Lower leg skin (tissue), 3 donors: ENCODE measurements around the gene CD37.

Experiments
- POLR2A ChIP-seq, 2 donors: fragments of 450-650 bp; IDR thresholded peaks; one replicate each; pipeline ENCODE4 v1.6.1; 2016 to 2017; ENCODE audit warnings: antibody characterized with exemption in 2 of 2, mild to moderate bottlenecking in 1 of 2, moderate library complexity in 1 of 2
- TF ChIP-seq, protein P1 (sequence below), 3 donors: fragments of 450-650 bp; IDR thresholded peaks; one replicate each; pipeline ENCODE4 v1.5.1; 2016; ENCODE audit warnings: antibody characterized with exemption in 3 of 3, mild to moderate bottlenecking in 3 of 3, moderate library complexity in 2 of 3

DNA sequence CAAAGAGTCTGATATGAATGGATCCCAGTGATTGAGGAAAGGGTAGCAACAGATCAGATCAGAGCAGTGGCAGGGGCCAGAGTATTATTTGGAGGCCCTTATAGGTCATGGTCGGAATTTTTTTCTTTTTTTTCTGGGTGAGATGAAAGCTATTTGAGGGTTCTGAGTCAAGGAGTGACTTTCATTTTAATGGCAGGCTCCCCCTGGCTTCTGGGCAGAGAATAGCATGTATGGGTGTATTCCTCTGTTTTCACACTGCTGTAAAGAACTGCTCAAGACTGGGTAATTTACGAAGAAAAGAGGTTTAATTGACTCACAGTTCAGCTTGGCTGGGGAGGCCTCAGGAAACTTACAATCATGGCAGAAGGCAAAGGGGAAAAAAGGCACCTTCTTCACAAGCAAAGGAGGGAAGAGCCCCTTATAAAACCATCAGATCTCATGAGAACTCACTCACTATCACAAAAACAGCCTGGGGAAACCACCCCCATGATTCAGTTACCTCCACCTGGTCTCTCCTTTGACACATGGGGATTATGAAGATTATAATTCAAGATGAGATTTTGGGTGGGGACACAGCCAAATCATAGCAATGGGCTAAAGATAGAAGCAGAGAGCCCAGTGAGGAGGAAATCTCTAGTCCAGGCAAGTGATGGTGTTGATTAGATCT is 7.2 kb upstream of the CD37 start:
- TF ChIP-seq, protein P1, sequence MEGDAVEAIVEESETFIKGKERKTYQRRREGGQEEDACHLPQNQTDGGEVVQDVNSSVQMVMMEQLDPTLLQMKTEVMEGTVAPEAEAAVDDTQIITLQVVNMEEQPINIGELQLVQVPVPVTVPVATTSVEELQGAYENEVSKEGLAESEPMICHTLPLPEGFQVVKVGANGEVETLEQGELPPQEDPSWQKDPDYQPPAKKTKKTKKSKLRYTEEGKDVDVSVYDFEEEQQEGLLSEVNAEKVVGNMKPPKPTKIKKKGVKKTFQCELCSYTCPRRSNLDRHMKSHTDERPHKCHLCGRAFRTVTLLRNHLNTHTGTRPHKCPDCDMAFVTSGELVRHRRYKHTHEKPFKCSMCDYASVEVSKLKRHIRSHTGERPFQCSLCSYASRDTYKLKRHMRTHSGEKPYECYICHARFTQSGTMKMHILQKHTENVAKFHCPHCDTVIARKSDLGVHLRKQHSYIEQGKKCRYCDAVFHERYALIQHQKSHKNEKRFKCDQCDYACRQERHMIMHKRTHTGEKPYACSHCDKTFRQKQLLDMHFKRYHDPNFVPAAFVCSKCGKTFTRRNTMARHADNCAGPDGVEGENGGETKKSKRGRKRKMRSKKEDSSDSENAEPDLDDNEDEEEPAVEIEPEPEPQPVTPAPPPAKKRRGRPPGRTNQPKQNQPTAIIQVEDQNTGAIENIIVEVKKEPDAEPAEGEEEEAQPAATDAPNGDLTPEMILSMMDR (IDR thresholded peaks at IDR 0.05), result no peak
- no peak for TF ChIP-seq POLR2A (IDR thresholded peaks at IDR 0.05)
